HEK293T (cell line): ENCODE measurements around the gene HOXA10.
A peak's percentile ranks its signal among the peaks of the same experiment; 100 is the strongest.

Experiments used
- CTCF ChIA-PET: fragments of 350-600 bp; formaldehyde crosslinking; extraction: SDS; loops from one replicate; lab custom pipeline; 2021; ENCODE audit warnings: antibody characterized with exemption, inconsistent platforms; lab: Yijun Ruan, JAX
- POLR2A ChIA-PET: fragments of 350-600 bp; formaldehyde crosslinking; extraction: SDS; loops from one replicate; lab custom pipeline; 2020; ENCODE audit warnings: antibody characterized with exemption, inconsistent platforms; lab: Yijun Ruan, JAX
- DNase-seq: peaks from one replicate; pipeline ENCODE4 v3.0.0; 2012; ENCODE audit warnings: mixed read lengths; ENCODE audit errors: extremely low spot score
- ARNT ChIP-seq: fragments of 450-650 bp; IDR thresholded peaks from 2 replicates; pipeline ENCODE4 v1.6.1; 2017; ENCODE audit warnings: mild to moderate bottlenecking
- BHLHE40 ChIP-seq: fragments of 450-650 bp; IDR thresholded peaks from 2 replicates; pipeline ENCODE4 v1.6.1; 2016; ENCODE audit warnings: mild to moderate bottlenecking, moderate library complexity, borderline replicate concordance
- CTBP1 ChIP-seq: fragments of 450-650 bp; IDR thresholded peaks from 2 replicates; pipeline ENCODE4 v1.6.1; 2016; ENCODE audit warnings: borderline replicate concordance
- ELF4 ChIP-seq: fragments of 450-650 bp; IDR thresholded peaks from 2 replicates; pipeline ENCODE4 v1.6.1; 2017; ENCODE audit warnings: antibody characterized with exemption
- FOXA1 ChIP-seq: fragments of 450-650 bp; IDR thresholded peaks from 2 replicates; pipeline ENCODE4 v1.6.1; 2016; ENCODE audit warnings: mild to moderate bottlenecking
- FOXK2 ChIP-seq: fragments of 450-650 bp; IDR thresholded peaks from 2 replicates; pipeline ENCODE4 v1.6.1; 2016; ENCODE audit warnings: mild to moderate bottlenecking
- FOXM1 ChIP-seq: fragments of 450-650 bp; IDR thresholded peaks from 2 replicates; pipeline ENCODE4 v1.6.1; 2017; ENCODE audit warnings: mild to moderate bottlenecking, borderline replicate concordance
- HDGF ChIP-seq: fragments of 450-650 bp; IDR thresholded peaks from 2 replicates; pipeline ENCODE4 v1.6.1; 2017; ENCODE audit warnings: antibody characterized with exemption, borderline replicate concordance
- L3MBTL2 ChIP-seq: fragments of 450-650 bp; conservative IDR thresholded peaks from 2 replicates; pipeline ENCODE4 v1.6.1; 2016; ENCODE audit warnings: mild to moderate bottlenecking
- LEF1 ChIP-seq: fragments of 450-650 bp; IDR thresholded peaks from 2 replicates; pipeline ENCODE4 v1.6.1; 2017; ENCODE audit warnings: mild to moderate bottlenecking, borderline replicate concordance
- NFRKB ChIP-seq: fragments of 450-650 bp; IDR thresholded peaks from 2 replicates; pipeline ENCODE4 v1.6.1; 2016; ENCODE audit warnings: mild to moderate bottlenecking, moderate library complexity
- PKNOX1 ChIP-seq: fragments of 450-650 bp; IDR thresholded peaks from 2 replicates; pipeline ENCODE4 v1.6.1; 2016
- SP1 ChIP-seq: fragments of 450-650 bp; IDR thresholded peaks from 2 replicates; pipeline ENCODE4 v1.6.1; 2017
- SUZ12 ChIP-seq: fragments of 450-650 bp; IDR thresholded peaks from 2 replicates; pipeline ENCODE4 v1.6.1; 2016; ENCODE audit warnings: mild to moderate bottlenecking
- TARDBP ChIP-seq: fragments of 450-650 bp; IDR thresholded peaks from 2 replicates; pipeline ENCODE4 v1.6.1; 2016
- ZNF384 ChIP-seq: fragments of 450-650 bp; IDR thresholded peaks from 2 replicates; pipeline ENCODE4 v1.6.1; 2016

HOXA10 gene

GRCh38 chr7:27184337-27185012 is 10.4 kb upstream of the HOXA10 start:
- TF ChIP-seq TARDBP (no peak), FOXK2 (no peak), PKNOX1 (no peak), NFRKB (no peak), CTBP1 (no peak), SUZ12 (no peak), HDGF (no peak), LEF1 (no peak), SP1 (no peak), ZNF384 (no peak), L3MBTL2 (no peak), BHLHE40 (no peak), ELF4 (no peak)
- POLR2A ChIA-PET = interaction anchor here (0.6 to 10.3 kb wide), 16 partner anchors 13 to 988 kb away, joined by 3 to 215 read pairs (median 5); partner anchors contain the start of genes CBX3, HNRNPA2B1, HOXA10 and HOXA13
- CTCF ChIA-PET = interaction anchor here (0.6 to 1.3 kb wide), 4 partner anchors 12 to 986 kb away, joined by 3 to 4 read pairs (median 4); partner anchors contain the start of gene HOXA13
- no peak for DNase-seq

GRCh38 chr7:27183682-27184336 is 9.7 kb upstream of the HOXA10 start:
- ChIA-PET CTCF (interaction anchor here (0.6 to 1.3 kb wide), 4 partner anchors 12 to 986 kb away, joined by 3 to 4 read pairs (median 4); no protein-coding TSS in a partner anchor), POLR2A (interaction anchor here (0.6 to 10.3 kb wide), 12 partner anchors 12 to 983 kb away, joined by 3 to 215 read pairs (median 9); partner anchors contain the start of genes CBX3, HNRNPA2B1, HOXA10 and HOXA13)
- no peak for DNase-seq
- TF ChIP-seq LEF1 = no peak
- peak; percentile 53 for TF ChIP-seq L3MBTL2
- no peak for TF ChIP-seq NFRKB
- no peak for TF ChIP-seq HDGF
- no peak for TF ChIP-seq FOXK2
- TF ChIP-seq BHLHE40 = no peak
- TF ChIP-seq SP1 = no peak

- TF ChIP-seq L3MBTL2 (no peak), SP1 (no peak), PKNOX1 (no peak), ARNT (no peak), LEF1 (no peak), FOXM1 (no peak), TARDBP (no peak), HDGF (no peak), FOXA1 (no peak), SUZ12 (no peak), NFRKB (no peak), CTBP1 (no peak), ZNF384 (no peak), ELF4 (no peak), BHLHE40 (no peak), FOXK2 (no peak)
- POLR2A ChIA-PET = interaction anchor here (0.6 to 10.3 kb wide), 7 partner anchors 11 to 983 kb away, joined by 3 to 215 read pairs (median 11); partner anchors contain the start of genes HNRNPA2B1, HOXA10, HOXA3 and HOXA7
- CTCF ChIA-PET = interaction anchor here (1.3 kb wide), 1 partner anchor 22 kb away, joined by 3 read pairs; no protein-coding TSS in a partner anchor
- DNase-seq = no peak
These were observed 9.0 kb upstream of the HOXA10 start for GRCh38 chr7:27182861-27183681.

GRCh38 chr7:27182285-27182841 is 8.2 kb upstream of the HOXA10 start:
- no peak for DNase-seq
- TF ChIP-seq SUZ12 (no peak), HDGF (peak; percentile 15; the same call in 1 of the 2 replicates), PKNOX1 (peak; percentile 89), L3MBTL2 (0 out of 2 replicates have a peak, but pooled peaks have one; percentile 22), FOXM1 (no peak), ARNT (no peak), ELF4 (no peak), FOXK2 (no peak), CTBP1 (peak; percentile 38; the same call in 1 of the 2 replicates), TARDBP (no peak)
- POLR2A ChIA-PET = interaction anchor here (0.7 to 10.3 kb wide), 9 partner anchors 11 to 982 kb away, joined by 3 to 215 read pairs (median 4); partner anchors contain the start of genes HNRNPA2B1, HOXA10, HOXA3 and HOXA7
- CTCF ChIA-PET = interaction anchor here (1.0 to 1.3 kb wide), 2 partner anchors 20 to 22 kb away, joined by 3 read pairs; no protein-coding TSS in a partner anchor
